Tibial nerve (tissue), 3 donors: ENCODE data around the gene ZFP92.

Experiments used
- CTCF ChIP-seq, 5 experiments: fragments of 200-600 bp in 3 of 5; fragments of 450-650 bp in 2 of 5; sonication (generic) in 3 of 5; IDR thresholded peaks; one replicate each; pipeline ENCODE4 v1.5.1; 2016 to 2019; ENCODE audit warnings: antibody characterized with exemption in 5 of 5, mild to moderate bottlenecking in 3 of 5, moderate library complexity in 2 of 5
- POLR2A ChIP-seq, 2 donors: fragments of 450-650 bp; IDR thresholded peaks; one replicate each; pipeline ENCODE4 v1.6.1; 2017; ENCODE audit warnings: antibody characterized with exemption in 2 of 2, mild to moderate bottlenecking in 2 of 2, moderate library complexity in 2 of 2

GRCh38 chrX:153374426-153374825 is 36.8 kb upstream of the ZFP92 start:
- TF ChIP-seq CTCF (IDR thresholded peaks at IDR 0.05) (no peak), POLR2A (IDR thresholded peaks at IDR 0.05) (no peak)
